Stimulated activated CD8-positive, alpha-beta memory T cell treated with anti-CD3 and anti-CD28 coated beads, Interleukin-7, amount 100 ng/mL, for 24 hours (primary cell): Measurements from ENCODE around the gene MSH5.
"Not testable (repeated sequence)": the region's sequence is repeated elsewhere in the genome, so short reads cannot be mapped to it uniquely, and the experiment has no call there.

Source experiments
- DNase-seq: peaks from one replicate; pipeline ENCODE4 v3.0.0-alpha.2; 2020; ENCODE audit warnings: low read depth

Gene MSH5

DNA sequence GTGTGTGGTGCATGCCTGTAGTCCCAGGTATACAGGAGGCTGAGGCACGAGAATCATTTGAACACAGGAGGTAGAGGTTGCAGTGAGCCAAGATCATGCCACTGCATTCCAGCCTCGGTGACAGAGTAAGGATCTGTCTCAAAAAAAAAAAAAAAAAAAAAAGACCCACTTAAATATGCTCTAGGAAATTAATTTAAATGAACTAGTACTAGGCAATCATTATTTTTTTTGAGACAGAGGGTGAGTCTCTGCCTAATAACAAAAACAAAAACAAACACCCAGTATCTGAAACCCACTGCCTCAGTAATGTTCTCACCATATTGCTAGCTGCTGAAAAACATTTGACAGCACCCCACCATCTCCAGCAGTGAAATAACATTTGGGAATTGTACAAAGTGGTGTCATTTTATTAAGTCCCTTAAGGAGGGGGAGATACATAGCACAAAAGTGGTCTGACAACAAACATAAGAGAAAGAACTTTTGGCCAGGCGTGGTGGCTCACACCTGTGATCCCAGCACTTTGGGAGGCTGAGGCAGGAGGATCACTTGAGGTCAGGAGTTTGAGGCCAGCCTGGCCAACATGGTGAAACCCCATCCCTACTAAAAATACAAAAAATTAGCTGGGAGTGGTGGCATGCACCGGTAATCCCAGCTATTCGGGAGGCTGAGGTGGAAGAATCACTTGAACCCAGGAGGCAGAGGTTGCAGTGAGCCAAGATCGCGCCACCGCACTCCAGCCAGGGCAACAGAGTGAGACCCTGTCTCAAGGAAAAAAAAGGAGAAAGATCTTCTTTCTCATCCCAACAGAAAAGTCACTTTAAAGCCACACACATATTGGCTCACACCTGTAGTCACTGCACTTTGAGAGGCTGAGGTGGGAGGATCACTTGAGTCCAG, 61.5 kb downstream of the MSH5 start:
- DNase-seq = not testable (repeated sequence)

GRCh38 chr6:31805939-31806469, 66.2 kb downstream of the MSH5 start:
- DNase-seq = no peak

DNA sequence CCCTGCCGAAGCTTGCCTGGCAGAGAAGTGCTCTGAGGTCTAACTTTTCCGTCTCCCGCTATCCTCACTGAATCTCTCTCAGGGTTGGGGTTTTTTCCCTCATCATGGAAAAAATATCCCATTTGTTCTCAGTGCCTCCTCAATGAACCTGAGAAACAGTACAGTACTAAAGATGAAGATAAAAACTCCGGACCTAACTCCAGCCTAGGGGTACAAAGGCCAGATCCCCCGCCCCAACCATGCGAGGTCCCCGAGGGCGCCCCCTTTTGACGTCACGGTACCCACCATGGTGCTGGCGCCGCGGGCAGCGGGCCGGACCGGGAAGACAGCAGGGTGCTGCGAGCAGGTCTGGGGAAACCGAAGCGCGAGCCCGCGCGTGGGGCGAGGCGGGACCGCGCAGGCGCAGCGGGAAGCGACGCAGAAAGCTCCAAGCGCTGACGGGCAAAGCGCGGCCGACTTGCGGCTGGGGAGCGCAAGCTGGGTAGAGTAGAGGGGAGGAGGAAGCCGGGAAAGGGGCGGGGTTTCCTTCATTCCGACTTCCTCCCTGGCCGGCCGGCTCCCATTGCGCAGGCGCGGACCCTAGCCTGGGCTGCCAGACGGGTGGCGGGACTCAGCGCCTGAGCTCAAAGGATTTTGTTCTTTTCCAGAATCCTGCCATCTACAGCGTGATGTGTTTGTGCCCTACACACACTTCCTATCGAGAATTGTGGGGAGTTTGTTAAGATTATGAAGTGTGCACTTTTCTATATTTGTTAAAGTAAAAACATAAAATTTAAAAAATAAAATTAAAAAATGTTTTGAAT, 66.9 kb downstream of the MSH5 start, which contains the start of gene LSM2:
Gene LSM2 (minus strand): TSS at position 497 of the 803 bp plus-strand sequence. CDS start 209 bp downstream, at position 288.
- DNase-seq = peak; percentile 86

DNA sequence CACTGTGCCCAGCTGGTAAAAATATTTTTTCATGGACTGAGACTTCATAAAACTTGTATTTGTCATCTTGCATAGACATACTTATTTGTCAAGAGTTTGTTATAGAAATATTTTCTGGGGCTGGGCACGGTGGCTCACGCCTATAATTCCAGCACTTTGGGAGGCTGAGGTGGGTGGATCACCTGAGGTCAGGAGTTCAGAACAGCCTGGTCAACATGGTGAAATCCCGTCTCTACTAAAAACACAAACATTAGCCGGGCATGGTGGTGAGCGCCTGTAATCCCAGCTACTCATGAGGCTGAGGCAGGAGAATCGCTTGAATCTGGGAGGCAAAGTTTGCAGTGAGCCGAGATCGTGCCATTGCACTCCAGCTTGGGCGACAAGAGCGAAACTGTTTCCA, 68.8 kb downstream of the MSH5 start:
- not testable (repeated sequence) for DNase-seq

GRCh38 chr6:31811645-31812044, 71.8 kb downstream of the MSH5 start:
- DNase-seq = no peak
